Colonic mucosa (tissue), 4 donors: ENCODE results near the gene SOX18. TPM values are rescaled to one million over a fixed set of nuclear protein-coding genes. Genes with fewer than 3 reads are reported as not detected.
A peak's percentile ranks its signal among the peaks of the same experiment; 100 is the strongest.

Experiments
- DNase-seq: peaks from one replicate; pipeline ENCODE4 v3.0.0-alpha.2; 2020
- H3K27ac ChIP-seq: fragments of 200-600 bp; one replicate; pipeline ENCODE4 v1.8.0; 2021
- H3K27me3 ChIP-seq: fragments of 200-600 bp; one replicate; pipeline ENCODE4 v1.8.0; 2021
- H3K36me3 ChIP-seq: fragments of 200-600 bp; one replicate; pipeline ENCODE4 v1.8.0; 2021
- H3K4me1 ChIP-seq: fragments of 200-600 bp; one replicate; pipeline ENCODE4 v1.8.0; 2021; ENCODE audit warnings: mild to moderate bottlenecking
- H3K4me3 ChIP-seq: fragments of 200-600 bp; one replicate; pipeline ENCODE4 v1.8.0; 2021
- H3K9ac ChIP-seq, 2 donors: one replicate each; pipeline ENCODE4 v1.7.0; 2013; ENCODE audit warnings: control low read depth in 2 of 2, low read depth in 2 of 2, low read length in 2 of 2
- H3K9me3 ChIP-seq: fragments of 200-600 bp; one replicate; pipeline ENCODE4 v1.8.0; 2021
- intact Hi-C: fragments of 100-400 bp; cut with DNase I; formaldehyde crosslinking; loops from one replicate; pipeline ENCODE4 v1.14.1; 2022
- total RNA-seq, 2 donors: library from RNA; stranded (reverse); fragmentation: NEBNext Ultra II Directional in 1 of 2; extraction: Animal tissue kit (Norgen Biotek cat#: 25700) in 1 of 2; gene quantifications; one replicate each; pipeline ENCODE4 v1.2.1, GENCODE V29; 2021
- TF ChIP-seq, protein P1 (sequence below): fragments of 200-600 bp; IDR thresholded peaks from one replicate; pipeline ENCODE4 v1.8.0; 2022; ENCODE audit warnings: antibody characterized with exemption, mild to moderate bottlenecking
- donor health status: healthy.
- donor health status: DM: no; HTN: no; CAD: no.
- donor health status: DM: no; HTN: no; CAD: no.

Gene SOX18
- total RNA-seq, 2 donors from 2014 or later, result 8.4 to 26.8 TPM

DNA sequence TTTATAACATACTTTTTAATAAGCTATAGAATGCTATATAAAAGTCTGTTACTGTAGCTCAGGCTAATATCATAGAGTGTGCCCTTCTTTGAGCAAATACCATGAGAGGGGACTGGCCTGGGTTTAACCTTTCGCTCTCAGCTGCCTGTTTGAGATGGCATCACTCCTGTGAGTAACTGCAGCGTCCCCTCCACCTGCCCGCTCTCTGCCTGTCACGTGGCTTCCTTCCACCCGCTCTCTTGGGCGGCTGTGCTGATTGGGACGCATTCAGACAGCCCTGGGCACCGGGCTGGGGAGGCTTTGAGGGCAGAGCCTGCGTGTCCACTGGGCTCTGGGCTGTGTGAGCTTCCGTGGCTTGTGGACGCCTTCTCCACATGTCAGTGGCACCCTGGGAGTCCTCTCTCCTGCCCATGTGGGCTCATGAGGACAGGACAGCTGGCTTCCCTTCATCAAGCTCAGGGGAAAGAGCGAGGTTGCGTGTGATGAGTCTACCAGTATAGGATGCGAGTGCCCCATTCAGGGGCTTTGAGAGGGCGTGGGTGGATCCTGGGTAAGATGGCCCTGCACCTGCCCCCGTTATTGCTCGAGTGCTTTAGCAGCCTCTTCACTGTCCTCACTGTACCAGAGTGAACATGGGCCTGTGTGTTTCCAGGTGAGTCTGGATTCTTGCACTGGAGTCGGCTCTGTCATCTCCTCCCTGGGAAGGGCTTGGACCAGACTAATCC is 24.2 kb downstream of the SOX18 start:
- no peaks in the 10 kb centered on the region for H3K27me3 ChIP-seq
- no peak overlapping the region for H3K4me3 ChIP-seq
- TF ChIP-seq, protein P1, sequence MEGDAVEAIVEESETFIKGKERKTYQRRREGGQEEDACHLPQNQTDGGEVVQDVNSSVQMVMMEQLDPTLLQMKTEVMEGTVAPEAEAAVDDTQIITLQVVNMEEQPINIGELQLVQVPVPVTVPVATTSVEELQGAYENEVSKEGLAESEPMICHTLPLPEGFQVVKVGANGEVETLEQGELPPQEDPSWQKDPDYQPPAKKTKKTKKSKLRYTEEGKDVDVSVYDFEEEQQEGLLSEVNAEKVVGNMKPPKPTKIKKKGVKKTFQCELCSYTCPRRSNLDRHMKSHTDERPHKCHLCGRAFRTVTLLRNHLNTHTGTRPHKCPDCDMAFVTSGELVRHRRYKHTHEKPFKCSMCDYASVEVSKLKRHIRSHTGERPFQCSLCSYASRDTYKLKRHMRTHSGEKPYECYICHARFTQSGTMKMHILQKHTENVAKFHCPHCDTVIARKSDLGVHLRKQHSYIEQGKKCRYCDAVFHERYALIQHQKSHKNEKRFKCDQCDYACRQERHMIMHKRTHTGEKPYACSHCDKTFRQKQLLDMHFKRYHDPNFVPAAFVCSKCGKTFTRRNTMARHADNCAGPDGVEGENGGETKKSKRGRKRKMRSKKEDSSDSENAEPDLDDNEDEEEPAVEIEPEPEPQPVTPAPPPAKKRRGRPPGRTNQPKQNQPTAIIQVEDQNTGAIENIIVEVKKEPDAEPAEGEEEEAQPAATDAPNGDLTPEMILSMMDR, result no peak
- H3K9me3 ChIP-seq, result no peaks in the 10 kb centered on the region
- DNase-seq, result no peak
- no peak overlapping the region for H3K27ac ChIP-seq
- H3K36me3 ChIP-seq, result peaks cover 45% of the 10 kb centered on the region
- H3K4me1 ChIP-seq, result peaks cover 17% of the 10 kb centered on the region
- H3K9ac ChIP-seq, result no peak overlapping the region
- intact Hi-C loops, result no loop called here

DNA sequence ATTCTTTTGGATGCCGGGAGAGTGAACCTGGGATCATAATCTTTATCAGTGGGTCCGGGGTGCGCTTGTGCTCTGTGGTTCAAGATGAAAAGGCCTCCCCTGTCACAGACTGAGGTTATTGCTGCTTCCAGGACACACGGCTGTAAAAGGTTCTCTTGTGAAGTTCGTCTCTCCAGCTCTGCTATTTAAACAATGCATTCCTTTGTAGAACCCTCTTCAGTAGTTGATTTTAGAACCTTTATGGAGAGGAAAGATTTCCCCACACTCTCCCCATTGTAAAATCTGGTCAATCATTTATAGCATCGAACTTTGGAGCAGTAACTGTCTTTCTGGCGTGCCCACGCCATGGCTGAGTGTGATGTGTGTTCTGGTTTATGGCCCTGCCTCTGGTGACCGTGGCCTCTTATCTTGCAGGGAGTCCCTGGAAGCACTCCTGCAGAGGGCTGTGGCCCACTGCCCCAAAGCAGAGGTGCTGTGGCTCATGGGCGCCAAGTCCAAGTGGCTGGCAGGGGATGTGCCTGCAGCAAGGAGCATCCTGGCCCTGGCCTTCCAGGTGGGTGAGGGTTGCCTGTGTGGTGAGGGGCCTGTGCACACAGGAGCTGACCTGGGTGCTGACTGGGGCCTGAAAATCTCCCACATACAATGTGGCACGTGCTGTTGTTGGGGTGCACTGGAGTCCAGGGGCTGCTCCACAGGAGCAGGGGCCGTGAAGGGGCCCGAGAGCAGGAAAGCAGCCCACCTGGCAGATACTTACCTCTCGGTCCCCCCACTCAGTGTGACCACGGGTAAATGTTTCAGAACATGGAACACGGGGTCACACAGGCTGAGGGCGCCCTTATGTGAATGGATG is 25.1 kb downstream of the SOX18 start:
- no peak overlapping the region for H3K4me3 ChIP-seq
- TF ChIP-seq, protein P1, result no peak
- H3K36me3 ChIP-seq, result peaks cover 40% of the 10 kb centered on the region
- no peak overlapping the region for H3K27ac ChIP-seq
- H3K9me3 ChIP-seq, result no peaks in the 10 kb centered on the region
- H3K4me1 ChIP-seq, result peaks cover 12% of the 10 kb centered on the region
- H3K9ac ChIP-seq, result no peak overlapping the region
- intact Hi-C loops, result no loop called here
- H3K27me3 ChIP-seq, result no peaks in the 10 kb centered on the region
- peak; percentile 55 for DNase-seq

DNA sequence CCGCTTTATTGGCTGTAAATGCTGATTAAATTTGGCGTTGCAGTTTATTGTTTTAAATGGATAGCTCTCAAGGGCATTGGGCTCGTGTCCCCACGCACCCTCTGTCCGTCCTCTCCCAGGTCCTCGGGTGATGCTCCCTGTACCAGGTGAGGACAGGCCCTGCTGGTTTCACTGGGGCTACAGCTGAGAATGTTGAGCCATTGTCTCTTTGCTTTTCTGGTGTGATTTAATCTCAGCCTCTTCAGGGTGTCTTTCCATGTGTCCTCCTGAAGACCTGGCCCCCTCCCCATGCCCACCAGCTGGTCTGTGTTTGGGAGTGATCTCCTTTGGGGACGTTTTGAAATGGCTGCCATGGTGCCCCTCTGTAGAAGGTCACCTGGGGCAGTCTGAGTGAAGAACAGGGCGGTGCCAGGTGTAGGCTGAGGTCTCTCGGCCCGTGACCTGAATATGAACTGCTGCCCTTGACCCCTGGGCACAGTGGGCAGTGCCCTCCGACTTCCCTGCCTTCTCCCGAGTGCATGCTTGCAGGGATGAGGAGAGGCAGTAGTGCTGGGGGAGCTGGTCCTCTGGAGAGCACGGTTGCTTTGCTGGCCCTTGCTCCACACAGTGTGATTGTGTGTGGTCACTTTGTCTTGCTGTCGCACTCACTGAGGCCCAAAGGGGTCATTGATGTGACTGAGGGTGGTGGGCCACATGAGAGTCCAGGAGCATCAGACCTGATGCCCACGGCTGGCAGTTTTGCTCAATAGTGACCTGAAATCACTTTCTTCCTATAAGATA is 25.9 kb downstream of the SOX18 start:
- H3K36me3 ChIP-seq, result peaks cover 38% of the 10 kb centered on the region

DNA sequence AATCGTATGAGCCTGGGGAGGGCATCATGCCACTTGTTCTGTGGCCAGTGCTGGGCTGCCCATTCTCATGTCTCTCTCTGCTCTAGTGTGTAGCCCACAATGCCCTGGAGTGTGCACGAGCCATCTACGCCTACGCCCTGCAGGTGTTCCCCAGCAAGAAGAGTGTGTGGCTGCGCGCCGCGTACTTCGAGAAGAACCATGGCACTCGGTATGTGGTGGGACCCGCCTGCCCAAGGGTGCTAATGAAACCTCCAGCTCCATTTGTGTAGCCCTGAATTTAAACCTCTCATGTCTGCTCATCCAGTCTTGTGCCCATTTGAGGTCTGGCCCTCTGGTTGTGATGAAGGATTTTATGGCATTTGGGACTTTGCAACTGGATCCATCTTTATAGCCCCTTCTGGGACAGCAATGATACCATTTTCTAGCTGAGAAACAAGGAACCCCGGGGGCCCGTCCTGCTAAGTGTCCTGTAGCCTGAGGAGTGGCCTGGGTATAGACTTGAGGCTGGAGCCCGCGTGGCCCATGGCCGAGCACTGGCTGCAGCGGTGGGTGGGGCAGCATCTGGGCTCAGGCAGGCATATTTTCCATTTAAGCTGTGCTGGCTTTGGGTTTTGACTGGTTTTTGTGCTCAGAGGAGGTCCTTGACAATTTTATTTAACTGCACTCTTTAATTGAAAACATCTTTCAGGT is 26.6 kb downstream of the SOX18 start:
- Histone ChIP-seq H3K27me3 (no peaks in the 10 kb centered on the region), H3K4me3 (no peak overlapping the region), H3K9me3 (no peaks in the 10 kb centered on the region), H3K9ac (no peak overlapping the region), H3K27ac (no peak overlapping the region), H3K36me3 (peaks cover 45% of the 10 kb centered on the region), H3K4me1 (peaks cover 12% of the 10 kb centered on the region)
- no peak for DNase-seq
- TF ChIP-seq, protein P1, result no peak
- intact Hi-C loops, result no loop called here

More for the DNA sequence above, 25.9 kb downstream of the SOX18 start:
- DNase-seq, result no peak
- TF ChIP-seq, protein P1, result no peak
- H3K4me3 ChIP-seq, result no peak overlapping the region
- H3K9me3 ChIP-seq, result no peaks in the 10 kb centered on the region
- intact Hi-C loops, result no loop called here
- H3K4me1 ChIP-seq, result peaks cover 12% of the 10 kb centered on the region
- H3K9ac ChIP-seq, result no peak overlapping the region
- no peaks in the 10 kb centered on the region for H3K27me3 ChIP-seq
- no peak overlapping the region for H3K27ac ChIP-seq
